HG02884 (cell line): ENCODE measurements around the gene AQP12A.

Experiments used
- ATAC-seq: cut with Tn5 transposase; IDR thresholded peaks from one replicate; pipeline ENCODE4 v1.9.1; 2021; ENCODE audit warnings: mild to moderate bottlenecking, moderate library complexity; ENCODE audit not compliant: unreplicated experiment

The AQP12A gene

DNA sequence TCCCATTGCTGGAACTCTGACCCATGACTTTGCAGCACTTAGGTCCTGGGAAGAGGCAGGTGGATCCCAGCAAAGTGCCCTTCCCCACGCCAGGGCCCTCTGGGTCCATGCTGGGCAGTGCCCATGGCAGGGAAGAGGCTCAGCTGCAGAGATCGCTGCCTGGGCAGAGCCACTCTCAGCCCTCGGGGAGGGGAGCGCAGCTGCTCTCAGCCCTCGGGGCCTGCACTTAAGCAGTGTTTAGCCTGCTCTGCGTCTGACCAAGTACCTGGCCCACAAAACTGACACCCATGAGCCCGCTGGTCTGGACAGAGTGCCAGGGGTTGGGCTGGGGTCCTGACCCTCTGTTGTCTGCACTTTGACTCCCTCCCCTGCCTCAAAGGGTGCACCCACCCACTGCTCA is 46.3 kb downstream of the AQP12A start:
- ATAC-seq: no peak

DNA sequence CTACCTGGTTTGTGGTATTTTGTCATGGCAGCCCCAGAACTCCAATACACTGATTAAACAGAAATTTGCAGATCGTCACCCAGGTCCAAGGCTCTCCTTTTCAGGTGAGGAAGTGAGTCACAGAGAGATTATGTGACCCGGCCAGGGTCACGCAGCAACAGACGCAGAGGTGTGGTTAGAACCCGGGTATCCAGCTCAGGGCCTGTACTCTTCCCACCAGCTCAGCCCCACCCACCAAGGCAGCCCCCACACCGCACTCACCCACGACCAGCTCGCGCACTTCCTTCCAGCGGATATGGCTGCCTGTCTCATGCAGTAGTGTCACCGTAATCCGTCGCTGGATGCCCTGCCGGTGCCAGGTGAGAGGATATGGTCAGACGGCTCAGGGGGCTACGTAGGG is 48.1 kb downstream of the AQP12A start:
- ATAC-seq: no peak

GRCh38 chr2:240741091-240741490 is 49.4 kb downstream of the AQP12A start:
- ATAC-seq: no peak

- no peak for ATAC-seq
Measured at GRCh38 chr2:240742602-240743095, 51.0 kb downstream of the AQP12A start.

DNA sequence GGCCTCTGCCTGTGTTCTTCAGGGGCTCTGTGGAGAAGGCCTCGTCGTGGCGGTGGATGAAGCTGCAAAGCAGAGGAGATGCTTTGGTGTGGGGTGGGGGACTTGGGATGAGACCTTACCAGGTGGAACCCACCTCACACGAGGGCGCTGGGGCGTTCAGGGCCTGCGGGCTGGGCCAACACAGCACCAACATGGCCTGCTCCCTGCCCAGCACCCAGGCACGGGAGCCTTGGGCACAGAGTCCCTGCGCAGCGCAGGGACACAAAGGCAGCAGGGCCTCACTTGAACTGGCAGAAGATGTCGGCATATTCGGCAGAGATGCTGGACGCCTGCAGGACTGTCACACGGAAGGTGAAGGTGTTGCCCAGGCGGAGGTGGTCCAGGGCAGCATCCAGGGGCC is 53.8 kb downstream of the AQP12A start:
- no peak for ATAC-seq

GRCh38 chr2:240745962-240746361 is 54.3 kb downstream of the AQP12A start:
- no peak for ATAC-seq

- ATAC-seq: no peak
Measured at GRCh38 chr2:240746671-240747070, 55.0 kb downstream of the AQP12A start.

DNA sequence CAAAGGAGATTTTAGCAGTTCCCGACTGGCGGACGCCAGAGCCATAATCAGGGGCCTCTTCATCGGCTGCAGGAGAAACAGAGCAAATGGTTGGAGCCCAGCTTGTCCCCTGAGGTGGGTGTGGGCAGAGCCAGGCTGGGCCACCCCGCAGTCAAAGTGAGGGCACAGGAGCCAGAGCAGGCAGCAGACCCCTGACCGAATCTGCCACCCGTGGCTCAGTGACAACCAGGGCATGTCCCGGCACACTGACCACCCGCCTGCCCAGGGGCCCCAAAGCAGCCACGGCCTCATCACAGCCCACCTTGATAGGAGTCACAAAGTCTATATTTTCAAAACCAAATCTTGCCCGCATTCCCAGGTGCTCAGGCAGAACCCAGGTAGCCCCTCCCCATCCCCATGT is 55.6 kb downstream of the AQP12A start:
- ATAC-seq: no peak
